HepG2 (cell line): ENCODE measurements around the gene P3H3. TPM values are rescaled to one million over a fixed set of nuclear protein-coding genes. Genes with fewer than 3 reads are reported as not detected.

ENCODE experiments used
- AGO2 ChIP-seq: fragments of 200-400 bp; formaldehyde crosslinking; optimal IDR thresholded peaks from 2 replicates; pipeline ENCODE3; 2017; ENCODE audit warnings: mild to moderate bottlenecking, low read depth, low read length, moderate library complexity
- DPF2 ChIP-seq: sonication (generic); formaldehyde crosslinking; IDR thresholded peaks from 2 replicates; pipeline ENCODE4 v1.4.0; 2020; ENCODE audit warnings: mild to moderate bottlenecking, low read depth, missing genetic modification reagents, borderline replicate concordance
- HNF4A ChIP-seq: sonication (generic); formaldehyde crosslinking; IDR thresholded peaks from 2 replicates; pipeline ENCODE4 v1.4.0; 2020; ENCODE audit warnings: missing genetic modification reagents
- JDP2 ChIP-seq: sonication (generic); formaldehyde crosslinking; IDR thresholded peaks from 2 replicates; pipeline ENCODE4 v1.8.1; 2022; ENCODE audit warnings: missing genetic modification reagents, borderline replicate concordance
- PCBP1 ChIP-seq: fragments of 200-400 bp; formaldehyde crosslinking; IDR thresholded peaks from 2 replicates; pipeline ENCODE4 v1.6.1; 2017; ENCODE audit warnings: mild to moderate bottlenecking, low read depth, low read length, borderline replicate concordance
- SOX6 ChIP-seq, 2 experiments: fragments of 450-650 bp in 1 of 2; sonication (generic) in 1 of 2; formaldehyde crosslinking in 1 of 2; IDR thresholded peaks; 2 replicates each; pipeline versions ENCODE4 v1.4.0 to v1.6.1; 2017 to 2020; ENCODE audit warnings: antibody characterized with exemption in 1 of 2, mild to moderate bottlenecking in 1 of 2, missing genetic modification reagents in 1 of 2
- SP1 ChIP-seq, 2 experiments: fragments of 450-650 bp in 1 of 2; sonication (generic) in 1 of 2; formaldehyde crosslinking in 1 of 2; IDR thresholded peaks; 2 replicates each; pipeline versions ENCODE4 v1.4.0 to v1.6.1; 2016 to 2020; ENCODE audit warnings: missing genetic modification reagents in 1 of 2
- ZNF629 ChIP-seq: sonication (generic); formaldehyde crosslinking; conservative IDR thresholded peaks from 2 replicates; pipeline ENCODE4 v1.5.0; 2020; ENCODE audit warnings: missing genetic modification reagents
- polyA plus RNA-seq, 8 experiments: library from polyadenylated mRNA; depleted of rRNA in 3 of 8; stranded (reverse) in 7 of 8; unstranded in 1 of 8; fragments of >200 nt; fragmentation: Illumina TruSeq in 4 of 8; extraction: Trizol in 4 of 8; gene quantifications; 2 replicates each; pipeline versions ENCODE4 v1.2.1 to v1.2.3, GENCODE V29; 2011 to 2016; ENCODE audit warnings: low read depth in 4 of 8, missing spikeins in 1 of 8, mixed read lengths in 1 of 8; ENCODE audit not compliant: insufficient read depth in 1 of 8
- total RNA-seq, 5 experiments: library from RNA; depleted of rRNA; stranded (reverse); fragments of >200 nt; fragmentation: Illumina TruSeq; extraction: Trizol; gene quantifications; 2 replicates each; pipeline ENCODE4 v1.2.3, GENCODE V29; 2016; ENCODE audit warnings: low read depth in 1 of 5
- TF ChIP-seq, protein P1 (sequence below): sonication (generic); formaldehyde crosslinking; IDR thresholded peaks from 2 replicates; pipeline ENCODE4 v1.5.1; 2020; ENCODE audit warnings: mild to moderate bottlenecking, missing genetic modification reagents, moderate library complexity
- TF ChIP-seq, protein P2 (sequence below): sonication (generic); formaldehyde crosslinking; IDR thresholded peaks from 2 replicates; pipeline ENCODE4 v1.9.0; 2022; ENCODE audit warnings: missing genetic modification reagents, mild to moderate bottlenecking, borderline replicate concordance
- TF ChIP-seq, protein P3 (sequence below): sonication (generic); formaldehyde crosslinking; IDR thresholded peaks from 2 replicates; pipeline ENCODE4 v1.5.1; 2020; ENCODE audit warnings: missing genetic modification reagents, mild to moderate bottlenecking, borderline replicate concordance
- TF ChIP-seq, protein P4 (sequence below): sonication (generic); formaldehyde crosslinking; IDR thresholded peaks from 2 replicates; pipeline ENCODE4 v1.8.1; 2023; ENCODE audit warnings: mild to moderate bottlenecking, missing genetic modification reagents
- TF ChIP-seq, protein P5 (sequence below): sonication (generic); formaldehyde crosslinking; IDR thresholded peaks from 2 replicates; pipeline ENCODE4 v1.8.1; 2023; ENCODE audit warnings: mild to moderate bottlenecking, inconsistent platforms, moderate library complexity, missing genetic modification reagents, borderline replicate concordance
- TF ChIP-seq, protein P6 (sequence below), 2 experiments: sonication (generic) in 1 of 2; formaldehyde crosslinking in 1 of 2; IDR thresholded peaks; 2 replicates each; pipeline versions ENCODE4 v1.5.1 to v1.6.1; 2011 to 2020; ENCODE audit warnings: borderline replicate concordance in 1 of 2, low read depth in 1 of 2, low read length in 1 of 2, mild to moderate bottlenecking in 1 of 2, missing genetic modification reagents in 1 of 2, moderate library complexity in 1 of 2

P3H3 gene
- total and polyA plus RNA-seq, 2 of the 13 experiments (the other 11 are each of a cell fraction or from before 2014, with no cell fraction given), result 20.1 to 20.5 TPM

DNA sequence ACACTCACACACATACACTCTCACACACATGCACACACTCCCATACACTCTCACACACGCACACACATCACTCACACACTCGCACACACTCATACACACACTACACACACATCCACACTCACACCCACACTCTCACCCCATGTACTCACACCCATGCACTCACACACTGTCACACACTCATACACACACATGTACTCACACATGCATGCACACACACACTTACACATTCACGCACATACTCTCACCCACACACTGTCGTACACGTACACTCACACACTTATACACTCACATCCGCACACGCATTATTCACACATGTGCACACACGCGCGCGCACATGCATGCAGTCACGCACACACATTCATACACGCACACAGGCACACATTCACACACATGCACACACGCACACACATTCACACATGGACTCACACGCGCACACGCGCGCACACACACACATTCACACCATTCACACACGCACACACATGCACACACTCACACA, 10.5 kb upstream of the P3H3 start (continued):
- TF ChIP-seq, protein P1, sequence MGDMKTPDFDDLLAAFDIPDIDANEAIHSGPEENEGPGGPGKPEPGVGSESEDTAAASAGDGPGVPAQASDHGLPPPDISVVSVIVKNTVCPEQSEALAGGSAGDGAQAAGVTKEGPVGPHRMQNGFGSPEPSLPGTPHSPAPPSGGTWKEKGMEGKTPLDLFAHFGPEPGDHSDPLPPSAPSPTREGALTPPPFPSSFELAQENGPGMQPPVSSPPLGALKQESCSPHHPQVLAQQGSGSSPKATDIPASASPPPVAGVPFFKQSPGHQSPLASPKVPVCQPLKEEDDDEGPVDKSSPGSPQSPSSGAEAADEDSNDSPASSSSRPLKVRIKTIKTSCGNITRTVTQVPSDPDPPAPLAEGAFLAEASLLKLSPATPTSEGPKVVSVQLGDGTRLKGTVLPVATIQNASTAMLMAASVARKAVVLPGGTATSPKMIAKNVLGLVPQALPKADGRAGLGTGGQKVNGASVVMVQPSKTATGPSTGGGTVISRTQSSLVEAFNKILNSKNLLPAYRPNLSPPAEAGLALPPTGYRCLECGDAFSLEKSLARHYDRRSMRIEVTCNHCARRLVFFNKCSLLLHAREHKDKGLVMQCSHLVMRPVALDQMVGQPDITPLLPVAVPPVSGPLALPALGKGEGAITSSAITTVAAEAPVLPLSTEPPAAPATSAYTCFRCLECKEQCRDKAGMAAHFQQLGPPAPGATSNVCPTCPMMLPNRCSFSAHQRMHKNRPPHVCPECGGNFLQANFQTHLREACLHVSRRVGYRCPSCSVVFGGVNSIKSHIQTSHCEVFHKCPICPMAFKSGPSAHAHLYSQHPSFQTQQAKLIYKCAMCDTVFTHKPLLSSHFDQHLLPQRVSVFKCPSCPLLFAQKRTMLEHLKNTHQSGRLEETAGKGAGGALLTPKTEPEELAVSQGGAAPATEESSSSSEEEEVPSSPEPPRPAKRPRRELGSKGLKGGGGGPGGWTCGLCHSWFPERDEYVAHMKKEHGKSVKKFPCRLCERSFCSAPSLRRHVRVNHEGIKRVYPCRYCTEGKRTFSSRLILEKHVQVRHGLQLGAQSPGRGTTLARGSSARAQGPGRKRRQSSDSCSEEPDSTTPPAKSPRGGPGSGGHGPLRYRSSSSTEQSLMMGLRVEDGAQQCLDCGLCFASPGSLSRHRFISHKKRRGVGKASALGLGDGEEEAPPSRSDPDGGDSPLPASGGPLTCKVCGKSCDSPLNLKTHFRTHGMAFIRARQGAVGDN, result no peak
- TF ChIP-seq, protein P2, sequence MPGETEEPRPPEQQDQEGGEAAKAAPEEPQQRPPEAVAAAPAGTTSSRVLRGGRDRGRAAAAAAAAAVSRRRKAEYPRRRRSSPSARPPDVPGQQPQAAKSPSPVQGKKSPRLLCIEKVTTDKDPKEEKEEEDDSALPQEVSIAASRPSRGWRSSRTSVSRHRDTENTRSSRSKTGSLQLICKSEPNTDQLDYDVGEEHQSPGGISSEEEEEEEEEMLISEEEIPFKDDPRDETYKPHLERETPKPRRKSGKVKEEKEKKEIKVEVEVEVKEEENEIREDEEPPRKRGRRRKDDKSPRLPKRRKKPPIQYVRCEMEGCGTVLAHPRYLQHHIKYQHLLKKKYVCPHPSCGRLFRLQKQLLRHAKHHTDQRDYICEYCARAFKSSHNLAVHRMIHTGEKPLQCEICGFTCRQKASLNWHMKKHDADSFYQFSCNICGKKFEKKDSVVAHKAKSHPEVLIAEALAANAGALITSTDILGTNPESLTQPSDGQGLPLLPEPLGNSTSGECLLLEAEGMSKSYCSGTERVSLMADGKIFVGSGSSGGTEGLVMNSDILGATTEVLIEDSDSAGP (CRISPR knock-in tag), result no peak
- no peak for TF ChIP-seq PCBP1
- no peak for TF ChIP-seq ZNF629 (CRISPR knock-in tag)
- TF ChIP-seq, protein P3, sequence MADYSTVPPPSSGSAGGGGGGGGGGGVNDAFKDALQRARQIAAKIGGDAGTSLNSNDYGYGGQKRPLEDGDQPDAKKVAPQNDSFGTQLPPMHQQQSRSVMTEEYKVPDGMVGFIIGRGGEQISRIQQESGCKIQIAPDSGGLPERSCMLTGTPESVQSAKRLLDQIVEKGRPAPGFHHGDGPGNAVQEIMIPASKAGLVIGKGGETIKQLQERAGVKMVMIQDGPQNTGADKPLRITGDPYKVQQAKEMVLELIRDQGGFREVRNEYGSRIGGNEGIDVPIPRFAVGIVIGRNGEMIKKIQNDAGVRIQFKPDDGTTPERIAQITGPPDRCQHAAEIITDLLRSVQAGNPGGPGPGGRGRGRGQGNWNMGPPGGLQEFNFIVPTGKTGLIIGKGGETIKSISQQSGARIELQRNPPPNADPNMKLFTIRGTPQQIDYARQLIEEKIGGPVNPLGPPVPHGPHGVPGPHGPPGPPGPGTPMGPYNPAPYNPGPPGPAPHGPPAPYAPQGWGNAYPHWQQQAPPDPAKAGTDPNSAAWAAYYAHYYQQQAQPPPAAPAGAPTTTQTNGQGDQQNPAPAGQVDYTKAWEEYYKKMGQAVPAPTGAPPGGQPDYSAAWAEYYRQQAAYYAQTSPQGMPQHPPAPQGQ (CRISPR knock-in tag), result no peak
- no peak for TF ChIP-seq DPF2 (CRISPR knock-in tag)
- no peak for TF ChIP-seq SP1 (IDR thresholded peaks at IDR 0.05)
- TF ChIP-seq SP1 (CRISPR knock-in tag; IDR thresholded peaks at IDR 0.05), result no peak
- TF ChIP-seq SOX6 (IDR thresholded peaks at IDR 0.05), result no peak
- TF ChIP-seq SOX6 (CRISPR knock-in tag; IDR thresholded peaks at IDR 0.05), result no peak
- TF ChIP-seq, protein P4, sequence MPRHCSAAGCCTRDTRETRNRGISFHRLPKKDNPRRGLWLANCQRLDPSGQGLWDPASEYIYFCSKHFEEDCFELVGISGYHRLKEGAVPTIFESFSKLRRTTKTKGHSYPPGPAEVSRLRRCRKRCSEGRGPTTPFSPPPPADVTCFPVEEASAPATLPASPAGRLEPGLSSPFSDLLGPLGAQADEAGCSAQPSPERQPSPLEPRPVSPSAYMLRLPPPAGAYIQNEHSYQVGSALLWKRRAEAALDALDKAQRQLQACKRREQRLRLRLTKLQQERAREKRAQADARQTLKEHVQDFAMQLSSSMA, result no peak
- peak; percentile 57 for TF ChIP-seq AGO2
- TF ChIP-seq, protein P5, sequence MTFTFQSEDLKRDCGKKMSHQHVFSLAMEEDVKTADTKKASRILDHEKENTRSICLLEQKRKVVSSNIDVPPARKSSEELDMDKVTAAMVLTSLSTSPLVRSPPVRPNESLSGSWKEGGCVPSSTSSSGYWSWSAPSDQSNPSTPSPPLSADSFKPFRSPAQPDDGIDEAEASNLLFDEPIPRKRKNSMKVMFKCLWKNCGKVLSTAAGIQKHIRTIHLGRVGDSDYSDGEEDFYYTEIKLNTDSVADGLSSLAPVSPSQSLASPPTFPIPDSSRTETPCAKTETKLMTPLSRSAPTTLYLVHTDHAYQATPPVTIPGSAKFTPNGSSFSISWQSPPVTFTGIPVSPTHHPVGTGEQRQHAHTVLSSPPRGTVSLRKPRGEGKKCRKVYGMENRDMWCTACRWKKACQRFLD, result no peak
- TF ChIP-seq HNF4A (CRISPR knock-in tag), result no peak
- TF ChIP-seq, protein P6, sequence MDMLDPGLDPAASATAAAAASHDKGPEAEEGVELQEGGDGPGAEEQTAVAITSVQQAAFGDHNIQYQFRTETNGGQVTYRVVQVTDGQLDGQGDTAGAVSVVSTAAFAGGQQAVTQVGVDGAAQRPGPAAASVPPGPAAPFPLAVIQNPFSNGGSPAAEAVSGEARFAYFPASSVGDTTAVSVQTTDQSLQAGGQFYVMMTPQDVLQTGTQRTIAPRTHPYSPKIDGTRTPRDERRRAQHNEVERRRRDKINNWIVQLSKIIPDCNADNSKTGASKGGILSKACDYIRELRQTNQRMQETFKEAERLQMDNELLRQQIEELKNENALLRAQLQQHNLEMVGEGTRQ (IDR thresholded peaks at IDR 0.05; ENCODE audit: low read depth, low read length), result no peak
- TF ChIP-seq, protein P6 (CRISPR knock-in tag; IDR thresholded peaks at IDR 0.05; ENCODE audit: borderline replicate concordance), result no peak
- TF ChIP-seq JDP2 (CRISPR knock-in tag), result no peak
